GM19395 (cell line): ENCODE results near the gene LRRC15.

Experiments
- ATAC-seq: cut with Tn5 transposase; IDR thresholded peaks from one replicate; pipeline ENCODE4 v1.9.1; 2021; ENCODE audit warnings: mild to moderate bottlenecking, moderate library complexity; ENCODE audit not compliant: unreplicated experiment

The LRRC15 gene

GRCh38 chr3:194305356-194306108 lies 64.0 kb downstream of the LRRC15 start:
- no peak for ATAC-seq
